NCI-H2227 (cell line): ENCODE data around the gene TDRD1.
A peak's percentile ranks its signal among the peaks of the same experiment; 100 is the strongest.

ENCODE experiments used
- DNase-seq: peaks from one replicate; lab custom pipeline; 2025; ENCODE audit not compliant: unreplicated experiment; lab: John Stamatoyannopoulos, UW

Gene TDRD1

DNA sequence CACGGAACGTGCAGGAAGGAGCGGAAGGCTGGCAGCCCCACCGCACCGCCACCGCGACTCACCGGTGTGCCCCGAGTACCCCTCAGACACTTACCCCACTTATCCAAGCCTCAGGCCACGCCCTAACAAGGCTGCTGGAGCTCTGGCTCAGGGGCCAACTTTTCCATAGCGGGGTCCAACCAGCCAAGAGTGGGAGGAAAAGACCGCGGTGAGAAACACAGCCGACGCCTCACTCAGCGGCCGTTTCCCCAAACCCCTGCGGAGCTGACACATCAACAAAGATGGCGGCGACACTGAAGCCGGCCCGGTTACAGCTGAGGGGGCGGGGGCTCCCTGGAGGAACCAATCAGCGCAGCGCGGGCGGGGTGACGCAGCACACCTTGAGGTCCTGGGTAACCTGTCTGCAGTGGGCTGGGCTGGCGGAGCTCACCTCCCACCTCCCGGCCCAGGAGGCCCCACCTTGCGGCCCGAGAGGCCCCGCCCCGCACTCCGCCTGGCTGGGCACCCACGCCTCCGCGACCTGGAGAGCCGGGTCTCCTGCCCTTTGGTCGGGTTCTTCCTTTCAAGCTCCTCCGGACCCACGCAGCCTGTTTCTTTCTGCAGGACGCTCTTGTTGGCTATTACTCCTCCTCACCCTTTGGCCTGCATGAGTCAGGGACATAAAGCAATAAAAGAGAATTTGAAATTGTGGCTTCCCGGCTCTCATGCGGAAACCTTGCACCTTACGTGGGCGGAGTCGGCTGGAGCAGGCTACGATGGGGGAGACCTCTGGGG, 5.0 kb upstream of the TDRD1 start, which contains the start of gene CCDC186:
Gene CCDC186 (minus strand): TSS at position 283 of the 774 bp plus-strand sequence. CDS start 10,935 bp downstream, outside the sequence.
- DNase-seq = peak; percentile 91

GRCh38 chr10:114174695-114175188, 4.4 kb upstream of the TDRD1 start:
- DNase-seq = peak; percentile 49

DNA sequence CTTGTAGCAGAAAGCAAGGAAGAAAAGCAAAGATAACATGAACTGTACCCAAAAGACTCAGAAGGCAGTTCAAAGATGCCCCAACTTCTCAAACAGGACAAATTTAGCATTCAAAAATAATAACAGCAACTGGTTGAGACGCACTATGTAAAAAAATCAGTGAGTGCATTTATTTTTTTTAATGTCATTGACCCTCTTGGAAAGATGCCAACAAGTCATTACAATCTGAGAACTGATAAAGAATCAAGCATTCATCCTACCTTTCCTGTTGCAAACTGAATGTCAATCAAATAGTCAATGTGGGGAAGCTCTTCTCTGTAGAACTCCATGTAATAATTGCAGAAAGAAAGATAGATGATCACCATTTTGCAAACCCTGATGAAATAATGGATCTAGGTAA, 3.5 kb upstream of the TDRD1 start:
- DNase-seq = no peak

GRCh38 chr10:114176511-114176910, 2.6 kb upstream of the TDRD1 start:
- DNase-seq = no peak

- DNase-seq = no peak
Observed at GRCh38 chr10:114179747-114180146, 594 bp downstream of the TDRD1 start.

DNA sequence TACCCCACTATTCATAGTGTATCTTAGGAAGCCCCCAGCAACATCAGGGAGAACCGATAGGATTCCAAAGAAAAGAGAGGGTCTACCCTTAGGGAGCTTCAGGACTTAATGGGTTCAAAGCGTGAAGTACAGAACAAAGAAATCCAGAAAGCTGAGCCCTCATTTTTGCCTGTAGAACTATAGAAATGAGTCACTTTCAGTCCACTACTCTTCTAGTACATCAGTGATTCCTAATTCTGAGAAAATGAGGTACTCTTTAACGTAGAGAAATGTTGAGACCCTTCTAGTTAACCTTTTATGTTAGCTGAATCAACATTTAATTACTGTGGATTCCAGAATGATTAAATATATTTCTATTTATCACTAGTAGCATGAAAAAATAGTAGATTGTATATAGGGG, 1.8 kb downstream of the TDRD1 start:
- no peak for DNase-seq

DNA sequence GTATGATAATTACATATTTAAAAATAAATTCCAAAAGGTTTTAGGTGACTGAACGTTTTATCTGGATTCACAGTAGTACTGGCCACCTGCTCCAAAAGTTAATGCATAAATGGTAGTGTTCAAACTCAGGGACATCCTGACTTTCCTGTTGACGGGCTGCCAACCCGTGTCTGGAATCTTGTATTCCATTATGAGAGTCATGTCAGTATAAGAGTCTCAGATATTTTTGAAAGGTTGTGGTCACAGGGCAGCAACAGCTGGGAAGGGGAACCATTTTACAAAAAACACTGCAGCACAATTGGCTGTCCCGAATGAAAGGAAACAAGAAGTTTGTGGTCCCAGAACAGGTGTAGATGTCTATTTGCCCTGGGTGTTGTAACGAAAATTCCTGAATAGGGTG, 2.8 kb downstream of the TDRD1 start:
- no peak for DNase-seq

- DNase-seq = no peak
Observed at GRCh38 chr10:114183563-114183962, 4.4 kb downstream of the TDRD1 start.

DNA sequence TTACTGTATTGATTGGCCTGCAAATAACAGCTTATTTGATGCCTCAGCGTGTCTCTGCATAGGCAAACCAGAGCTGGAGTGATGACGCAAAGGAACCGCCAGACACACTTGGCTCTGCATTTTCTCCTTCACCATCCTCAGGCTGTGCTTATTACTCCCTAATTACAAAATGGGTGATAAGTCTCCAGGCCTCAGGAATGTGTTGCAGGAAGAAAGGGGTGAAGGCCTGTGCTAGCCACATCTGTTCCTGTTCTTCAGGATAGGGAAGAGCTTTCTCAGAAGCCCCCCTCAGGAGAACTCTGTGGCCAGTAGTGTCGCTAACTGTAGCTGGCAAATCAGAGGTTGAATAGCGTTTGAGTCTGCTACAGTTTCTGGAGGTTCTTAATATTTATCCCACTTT, 5.1 kb downstream of the TDRD1 start:
- DNase-seq = no peak

GRCh38 chr10:114188001-114188400, 8.8 kb downstream of the TDRD1 start:
- no peak for DNase-seq

- no peak for DNase-seq
Observed at GRCh38 chr10:114188900-114189299, 9.7 kb downstream of the TDRD1 start.

DNA sequence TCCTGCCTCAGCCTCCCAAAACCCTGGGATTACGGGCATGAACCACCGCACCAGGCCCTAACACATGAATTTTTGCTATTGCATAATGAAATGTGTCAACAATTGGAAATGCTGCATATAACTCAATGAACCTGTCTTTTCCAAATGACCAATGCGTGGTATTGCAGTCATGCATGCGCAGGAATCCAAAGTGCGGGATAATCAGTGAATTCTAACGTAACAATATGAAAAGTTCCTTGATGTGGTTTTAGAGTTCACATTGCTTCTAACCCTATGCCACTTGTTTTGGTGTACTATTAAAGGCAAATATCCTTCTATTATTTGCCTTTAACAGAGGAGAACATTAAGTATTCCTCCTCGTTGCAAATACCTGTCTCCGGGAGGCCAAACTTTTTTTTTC, 10.5 kb downstream of the TDRD1 start:
- no peak for DNase-seq

DNA sequence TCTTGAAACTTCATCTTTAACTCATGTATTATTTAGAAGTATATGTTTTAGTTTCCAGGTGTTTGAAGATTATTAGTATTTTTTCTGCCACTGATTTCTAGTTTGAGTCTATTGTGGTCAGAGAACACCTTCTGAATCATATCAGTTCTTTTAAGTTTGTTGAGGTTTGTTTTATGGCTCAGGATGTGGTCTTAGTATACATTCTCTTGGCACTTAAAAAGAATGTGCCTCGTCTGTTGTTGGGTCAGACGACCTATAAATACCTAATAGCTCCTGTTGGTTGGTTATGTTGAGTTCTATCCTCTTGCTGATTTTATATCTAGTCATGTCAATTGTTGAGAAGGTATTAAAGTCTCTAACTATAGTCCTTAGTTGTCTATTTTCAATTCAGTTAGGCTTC, 15.9 kb downstream of the TDRD1 start:
- no peak for DNase-seq

DNA sequence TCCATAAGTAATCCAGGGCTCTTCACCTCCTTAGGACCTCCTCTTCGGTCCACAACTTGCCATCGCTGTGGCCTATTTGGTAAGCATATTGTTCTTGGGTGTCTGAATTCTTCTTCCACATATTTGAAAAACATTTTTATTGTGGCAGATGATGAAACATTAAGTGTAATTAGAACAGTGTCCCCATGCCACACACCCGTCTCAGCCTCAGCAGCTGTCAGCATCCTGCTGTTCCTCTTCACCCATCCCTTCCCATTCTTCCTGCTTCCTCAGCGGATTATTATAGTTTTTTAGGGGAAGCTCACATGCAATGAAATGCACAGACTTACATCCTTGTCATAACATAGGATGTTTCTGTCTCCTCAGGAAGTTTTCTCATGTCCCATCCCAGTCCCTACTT, 20.1 kb downstream of the TDRD1 start:
- no peak for DNase-seq

DNA sequence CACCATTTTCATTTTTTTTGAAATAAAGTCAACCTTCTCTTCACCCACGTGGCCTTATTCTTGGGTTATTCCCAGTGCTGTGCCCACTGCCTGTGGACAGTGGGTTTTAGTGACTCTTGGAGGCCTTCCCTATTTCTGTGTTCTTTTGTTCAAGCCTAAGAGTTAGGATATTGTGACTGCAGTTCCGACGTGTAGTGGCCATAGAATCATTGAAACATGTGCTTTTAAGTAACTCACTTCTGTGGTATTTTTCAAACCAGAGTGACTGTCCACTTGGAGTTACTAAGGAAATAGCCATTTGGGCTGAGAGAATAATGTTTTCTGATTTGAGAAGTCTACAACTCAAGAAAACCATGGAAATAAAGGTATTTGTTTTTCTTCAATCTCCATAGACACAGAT, 23.7 kb downstream of the TDRD1 start:
- no peak for DNase-seq

- DNase-seq = no peak
Observed at GRCh38 chr10:114206902-114207301, 27.7 kb downstream of the TDRD1 start.

DNA sequence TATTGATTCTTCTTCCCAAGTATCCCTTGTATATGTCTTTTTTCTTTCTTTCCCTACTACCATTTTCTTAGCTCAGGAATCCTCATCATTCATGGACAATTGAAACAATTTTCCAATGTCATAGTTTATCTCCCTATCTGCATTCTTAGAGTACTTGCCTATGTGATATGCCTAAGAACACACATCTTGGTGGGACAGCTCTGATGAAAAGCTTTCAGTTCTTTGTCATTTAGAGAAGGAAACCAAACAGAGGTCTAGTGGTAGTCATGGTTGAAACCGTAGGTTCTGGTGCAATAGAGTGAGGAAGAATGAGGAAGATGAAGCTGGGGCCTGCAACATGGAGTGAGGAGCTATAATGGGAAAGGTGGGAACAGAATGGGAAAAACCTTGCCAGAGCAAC, 28.2 kb downstream of the TDRD1 start:
- DNase-seq = no peak

DNA sequence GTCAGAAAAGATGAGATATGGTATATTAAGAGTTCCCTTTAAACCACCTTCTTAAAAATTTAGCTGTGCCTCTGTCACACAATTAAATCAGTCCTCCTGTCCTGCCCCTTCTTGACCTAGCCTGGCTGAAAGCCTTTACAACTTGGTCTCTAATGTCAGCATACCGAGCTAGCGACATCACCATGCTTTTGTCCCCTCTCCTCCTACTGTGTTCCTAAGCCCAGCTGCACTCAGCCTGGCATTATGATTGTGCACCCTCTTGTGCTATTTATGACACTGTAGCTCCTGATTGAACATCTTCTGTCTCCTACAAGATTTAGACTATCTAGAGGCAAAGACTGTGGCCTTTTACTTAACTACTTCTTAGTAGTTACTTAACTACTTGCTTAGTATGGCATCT, 29.2 kb downstream of the TDRD1 start:
- DNase-seq = no peak

DNA sequence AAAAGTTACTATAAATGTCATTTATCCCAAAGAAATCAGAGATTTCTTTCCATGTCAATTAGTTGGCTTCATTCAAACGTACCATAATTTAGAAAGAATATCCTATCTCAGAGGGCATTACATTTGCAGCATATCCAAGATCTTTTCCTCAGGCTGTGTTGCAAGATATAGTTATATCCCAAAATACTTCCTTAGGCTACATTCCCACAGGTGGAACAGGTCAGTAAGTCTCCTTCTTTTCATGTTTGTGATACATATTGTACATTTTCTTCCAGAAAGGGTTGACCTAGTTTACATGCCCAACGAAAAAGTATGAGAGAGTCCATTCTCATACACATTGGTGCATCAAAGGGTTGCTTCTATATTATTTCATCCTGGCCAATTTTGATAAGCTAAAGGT, 33.0 kb downstream of the TDRD1 start:
- no peak for DNase-seq

DNA sequence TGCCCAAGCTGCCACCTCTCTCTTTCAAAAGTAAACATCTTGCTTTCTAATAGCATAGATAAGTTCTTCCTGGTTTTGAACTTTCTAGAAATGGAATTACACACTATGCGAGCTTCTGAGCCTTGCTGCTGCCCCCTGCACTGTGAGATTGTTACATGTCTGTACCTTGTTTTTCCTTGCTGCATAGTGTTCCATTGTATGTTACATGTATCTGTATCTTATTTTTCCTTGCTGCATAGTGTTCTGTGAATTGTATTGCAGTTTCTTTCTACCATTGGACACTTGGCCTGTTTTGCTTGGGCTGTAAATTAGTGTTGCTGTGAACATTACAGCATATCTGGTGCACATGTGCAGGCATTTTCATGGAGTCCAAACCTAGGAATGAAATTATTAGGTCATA, 35.9 kb downstream of the TDRD1 start:
- no peak for DNase-seq

DNA sequence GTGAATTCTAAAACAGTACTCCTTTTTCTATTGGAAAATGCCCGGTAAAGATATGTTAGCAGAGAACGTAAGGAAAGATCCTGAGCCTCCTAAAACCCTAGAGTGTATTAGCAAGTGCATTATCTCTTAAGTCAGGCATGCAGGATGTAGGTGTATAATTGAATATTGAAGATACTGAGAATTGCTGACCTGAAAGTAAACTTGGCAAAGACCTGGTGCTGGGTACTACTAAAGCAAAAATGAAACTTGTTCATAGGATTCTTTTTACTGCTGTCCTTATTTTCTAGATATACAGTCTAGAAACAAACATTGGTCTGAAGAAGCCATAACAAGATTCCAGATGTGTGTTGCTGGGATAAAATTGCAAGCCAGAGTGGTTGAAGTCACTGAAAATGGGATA, 41.1 kb downstream of the TDRD1 start:
- no peak for DNase-seq

GRCh38 chr10:114221235-114221634, 42.1 kb downstream of the TDRD1 start:
- DNase-seq = no peak

GRCh38 chr10:114223066-114223465, 43.9 kb downstream of the TDRD1 start:
- no peak for DNase-seq
